Neuronal stem cell (in vitro differentiated cells): ENCODE data around the gene TTF2.

Experiments used
- DNase-seq: peaks from one replicate; pipeline ENCODE4 v3.0.0-alpha.2; 2013; ENCODE audit warnings: low spot score
- H2AFZ ChIP-seq: one replicate; pipeline ENCODE4 v1.6.1; 2013; ENCODE audit warnings: mild to moderate bottlenecking, low read length, inconsistent platforms
- H2AK5ac ChIP-seq: 2 replicates; pipeline ENCODE4 v1.6.1; 2013; ENCODE audit warnings: low read depth, mild to moderate bottlenecking, inconsistent platforms, low read length, moderate library complexity, mixed read lengths
- H2BK120ac ChIP-seq: 2 replicates; pipeline ENCODE4 v1.6.1; 2013; ENCODE audit warnings: low read depth, mild to moderate bottlenecking, inconsistent platforms, low read length, moderate library complexity, mixed read lengths
- H2BK12ac ChIP-seq: one replicate; pipeline ENCODE4 v1.6.1; 2013; ENCODE audit warnings: low read length, inconsistent platforms
- H2BK15ac ChIP-seq: 2 replicates; pipeline ENCODE4 v1.6.1; 2013; ENCODE audit warnings: mild to moderate bottlenecking, low read length, inconsistent platforms, mixed read lengths
- H2BK5ac ChIP-seq: one replicate; pipeline ENCODE4 v1.6.1; 2013; ENCODE audit warnings: inconsistent platforms, mild to moderate bottlenecking, low read length, moderate library complexity
- H3K14ac ChIP-seq: one replicate; pipeline ENCODE4 v1.6.1; 2013; ENCODE audit warnings: low read length, inconsistent platforms
- H3K18ac ChIP-seq: 2 replicates; pipeline ENCODE4 v1.6.1; 2013; ENCODE audit warnings: low read length, inconsistent platforms
- H3K23ac ChIP-seq: 2 replicates; pipeline ENCODE4 v1.6.1; 2013; ENCODE audit warnings: low read depth, mild to moderate bottlenecking, mixed read lengths, low read length, inconsistent platforms; ENCODE audit not compliant: poor library complexity
- H3K27ac ChIP-seq: replicated peaks from 3 replicates; pipeline ENCODE4 v1.5.1; 2013; ENCODE audit warnings: low read length, inconsistent platforms
- H3K27me3 ChIP-seq, 3 experiments: 2 replicates each; pipeline ENCODE4 v1.6.1; 2013; ENCODE audit warnings: low read length in 3 of 3, mild to moderate bottlenecking in 2 of 3, inconsistent platforms in 1 of 3, low read depth in 1 of 3, mixed read lengths in 1 of 3, moderate library complexity in 1 of 3; ENCODE audit not compliant: control insufficient read depth in 3 of 3, insufficient read depth in 3 of 3
- H3K36me3 ChIP-seq, 2 donors: replicated peaks in 1 of 2; 2 replicates each; pipeline ENCODE4 v1.6.1; 2013; ENCODE audit warnings: low read length in 2 of 2; ENCODE audit not compliant: control insufficient read depth in 2 of 2, insufficient read depth in 2 of 2
- H3K4ac ChIP-seq: 2 replicates; pipeline ENCODE4 v1.6.1; 2013; ENCODE audit warnings: inconsistent platforms, mild to moderate bottlenecking, low read length, moderate library complexity
- H3K4me1 ChIP-seq, 2 donors: 1 replicate in 1 of 2; 2 replicates in 1 of 2; pipeline ENCODE4 v1.6.1; 2013; ENCODE audit warnings: low read length in 2 of 2, low read depth in 1 of 2; ENCODE audit not compliant: control insufficient read depth in 2 of 2, insufficient read depth in 1 of 2
- H3K4me2 ChIP-seq: one replicate; pipeline ENCODE4 v1.6.1; 2013; ENCODE audit warnings: mild to moderate bottlenecking, low read length, inconsistent platforms; ENCODE audit not compliant: insufficient read depth, poor library complexity, severe bottlenecking
- H3K4me3 ChIP-seq, 2 donors: 2 replicates each; pipeline ENCODE4 v1.5.1; 2013; ENCODE audit warnings: low read length in 2 of 2, mild to moderate bottlenecking in 2 of 2, inconsistent platforms in 1 of 2, moderate library complexity in 1 of 2
- H3K79me1 ChIP-seq: one replicate; pipeline ENCODE4 v1.6.1; 2013; ENCODE audit warnings: low read depth, mild to moderate bottlenecking, inconsistent platforms, low read length, moderate library complexity
- H3K9ac ChIP-seq: one replicate; pipeline ENCODE4 v1.6.1; 2013; ENCODE audit warnings: mild to moderate bottlenecking, low read depth, low read length, inconsistent platforms; ENCODE audit not compliant: poor library complexity
- H3K9me3 ChIP-seq, 2 donors: replicated peaks in 1 of 2; 2 replicates each; pipeline versions ENCODE3 to v1.6.1; 2013; ENCODE audit warnings: low read length in 2 of 2, mild to moderate bottlenecking in 2 of 2, inconsistent platforms in 1 of 2, low read depth in 1 of 2, mixed read lengths in 1 of 2, moderate library complexity in 1 of 2; ENCODE audit not compliant: control insufficient read depth in 2 of 2, insufficient read depth in 1 of 2
- H4K8ac ChIP-seq: one replicate; pipeline ENCODE4 v1.6.1; 2013; ENCODE audit warnings: low read depth, mild to moderate bottlenecking, inconsistent platforms, low read length, moderate library complexity
- H4K91ac ChIP-seq: one replicate; pipeline ENCODE4 v1.6.1; 2013; ENCODE audit warnings: low read length, low read depth, mild to moderate bottlenecking, inconsistent platforms; ENCODE audit not compliant: poor library complexity
- WGBS, 2 donors: extraction: QIAGEN DNeasy Blood & Tissue Kit; methylation state at CpG; one replicate each; pipeline ENCODE4 v1.1.7; 2013; ENCODE audit warnings: missing lambda C conversion rate in 2 of 2, mixed read lengths in 1 of 2; ENCODE audit not compliant: insufficient read length in 2 of 2, insufficient replicate concordance in 1 of 2; ENCODE audit errors: extremely low coverage in 2 of 2; 5-methylcytosine and 5-hydroxymethylcytosine counted together

TTF2 gene

DNA sequence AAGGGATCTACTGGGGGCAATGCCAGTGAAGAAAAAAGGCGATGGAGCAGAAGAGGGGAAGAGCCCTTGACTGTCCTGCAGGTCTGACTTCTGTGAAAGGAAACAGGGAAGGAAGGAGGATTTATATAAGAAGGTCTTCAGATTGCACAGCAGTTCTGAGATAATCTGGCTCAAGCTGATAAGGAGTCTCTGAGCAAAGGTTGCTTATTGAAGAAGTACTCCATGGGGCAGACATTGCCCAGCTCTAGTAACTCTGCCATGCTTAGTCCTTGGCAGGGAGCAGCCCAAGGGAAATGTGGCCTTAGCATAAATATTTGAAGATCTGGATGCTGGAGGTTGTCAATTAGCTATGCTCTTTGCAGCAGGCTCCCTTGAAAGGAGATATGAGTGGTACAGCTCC is 15.9 kb upstream of the TTF2 start:
- H3K14ac ChIP-seq = no peak overlapping the region

DNA sequence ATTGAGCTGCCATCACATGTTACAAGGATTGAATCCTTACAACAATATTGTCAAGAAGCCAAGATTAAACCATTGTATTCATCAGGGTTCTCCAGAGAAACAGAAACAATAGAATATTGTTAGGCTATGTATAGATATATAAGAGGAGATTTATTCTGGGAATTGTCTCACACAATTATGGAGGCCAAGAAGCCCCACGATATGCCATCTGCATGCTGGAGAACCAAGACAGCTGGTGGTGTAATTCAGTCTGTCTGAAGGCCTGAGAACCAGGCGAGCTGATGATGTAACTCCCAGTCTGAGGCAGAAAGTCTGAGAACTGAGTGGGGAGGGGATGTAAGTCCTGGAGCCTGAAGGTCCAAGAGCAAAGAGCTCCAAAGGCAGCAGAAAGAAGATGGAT is 14.5 kb upstream of the TTF2 start:
- H3K9ac ChIP-seq = no peak overlapping the region
- no peak overlapping the region for H3K4ac ChIP-seq
- H3K23ac ChIP-seq = no peak overlapping the region
- H3K4me2 ChIP-seq = no peak overlapping the region
- H3K79me1 ChIP-seq = no peaks in the 10 kb centered on the region
- no peaks in the 10 kb centered on the region for H3K27me3 ChIP-seq
- no peaks in the 10 kb centered on the region for H3K4me1 ChIP-seq
- no peak overlapping the region for H2BK120ac ChIP-seq
- H3K36me3 ChIP-seq = no peaks in the 10 kb centered on the region
- H4K91ac ChIP-seq = no peak overlapping the region
- WGBS, 2 donors = no CpG with 5 or more reads among the region's 2 CpGs
- no peak overlapping the region for H3K4me3 ChIP-seq
- H3K18ac ChIP-seq = no peak overlapping the region
- no peak overlapping the region for H3K27ac ChIP-seq
- H4K8ac ChIP-seq = no peak overlapping the region
- peaks cover 0 to 5% of the 10 kb centered on the region in 2 donors for H3K9me3 ChIP-seq
- DNase-seq = no peak
- no peak overlapping the region for H2AFZ ChIP-seq
- H3K14ac ChIP-seq = no peak overlapping the region
- H2BK5ac ChIP-seq = no peak overlapping the region
- no peak overlapping the region for H2BK15ac ChIP-seq
- H2AK5ac ChIP-seq = no peak overlapping the region
- no peak overlapping the region for H2BK12ac ChIP-seq

More for the DNA sequence above, 15.9 kb upstream of the TTF2 start:
- H2BK5ac ChIP-seq = no peak overlapping the region
- H3K4ac ChIP-seq = no peak overlapping the region
- H3K18ac ChIP-seq = no peak overlapping the region
- H3K36me3 ChIP-seq = no peaks in the 10 kb centered on the region
- H4K91ac ChIP-seq = no peak overlapping the region
- H2AK5ac ChIP-seq = no peak overlapping the region
- H2BK15ac ChIP-seq = no peak overlapping the region
- no peak overlapping the region for H2BK12ac ChIP-seq
- peaks cover 0 to 5% of the 10 kb centered on the region in 2 donors for H3K9me3 ChIP-seq
- DNase-seq = no peak
- H3K4me2 ChIP-seq = no peak overlapping the region
- no CpG with 5 or more reads among the region's 1 CpG for WGBS, 2 donors
- H3K9ac ChIP-seq = no peak overlapping the region
- H4K8ac ChIP-seq = no peak overlapping the region
- H2BK120ac ChIP-seq = no peak overlapping the region
- H3K4me1 ChIP-seq = no peaks in the 10 kb centered on the region
- no peak overlapping the region for H3K4me3 ChIP-seq
- H2AFZ ChIP-seq = no peak overlapping the region
- no peak overlapping the region for H3K23ac ChIP-seq
- no peaks in the 10 kb centered on the region for H3K79me1 ChIP-seq
- H3K27me3 ChIP-seq = no peaks in the 10 kb centered on the region
- no peak overlapping the region for H3K27ac ChIP-seq

GRCh38 chr1:117046781-117047180 is 13.3 kb upstream of the TTF2 start:
- no peak overlapping the region for H3K18ac ChIP-seq
- H4K91ac ChIP-seq = no peak overlapping the region
- H2BK15ac ChIP-seq = no peak overlapping the region
- H3K4me1 ChIP-seq = no peaks in the 10 kb centered on the region
- no peak overlapping the region for H3K4ac ChIP-seq
- no peak overlapping the region for H3K27ac ChIP-seq
- no peak overlapping the region for H3K4me2 ChIP-seq
- no peak overlapping the region for H2BK12ac ChIP-seq
- H3K9ac ChIP-seq = no peak overlapping the region
- no peak overlapping the region for H3K14ac ChIP-seq
- no CpG with 5 or more reads among the region's 4 CpGs for WGBS, 2 donors
- no peak overlapping the region for H2AFZ ChIP-seq
- no peak overlapping the region for H2BK120ac ChIP-seq
- H3K23ac ChIP-seq = no peak overlapping the region
- H2AK5ac ChIP-seq = no peak overlapping the region
- no peaks in the 10 kb centered on the region for H3K36me3 ChIP-seq
- DNase-seq = no peak
- H3K4me3 ChIP-seq = no peak overlapping the region
- H3K79me1 ChIP-seq = no peaks in the 10 kb centered on the region
- H3K27me3 ChIP-seq = no peaks in the 10 kb centered on the region
- no peak overlapping the region for H4K8ac ChIP-seq
- no peak overlapping the region for H2BK5ac ChIP-seq
- peaks cover 0 to 3% of the 10 kb centered on the region in 2 donors for H3K9me3 ChIP-seq

- DNase-seq = no peak
- Histone ChIP-seq H3K4me3 (no peak overlapping the region), H3K4ac (no peak overlapping the region), H4K91ac (no peak overlapping the region), H3K27me3 (no peaks in the 10 kb centered on the region), H3K14ac (no peak overlapping the region), H3K9ac (no peak overlapping the region), H2BK15ac (no peak overlapping the region), H3K36me3 (no peaks in the 10 kb centered on the region), H3K18ac (no peak overlapping the region), H2BK5ac (no peak overlapping the region), H4K8ac (no peak overlapping the region), H3K4me1 (no peaks in the 10 kb centered on the region), H2BK120ac (no peak overlapping the region), H2BK12ac (no peak overlapping the region), H3K27ac (no peak overlapping the region), H3K79me1 (no peaks in the 10 kb centered on the region), H3K9me3 (no peaks in the 10 kb centered on the region), H2AFZ (no peak overlapping the region), H2AK5ac (no peak overlapping the region), H3K4me2 (no peak overlapping the region), H3K23ac (no peak overlapping the region)
- no CpG with 5 or more reads among the region's 2 CpGs for WGBS, 2 donors
Measured at GRCh38 chr1:117047271-117047670, 12.9 kb upstream of the TTF2 start.
